GM21529 (cell line): ENCODE results near the gene SNX33.
"Not testable (repeated sequence)": the region's sequence is repeated elsewhere in the genome, so short reads cannot be mapped to it uniquely, and the experiment has no call there.

ENCODE experiments used
- ATAC-seq: cut with Tn5 transposase; IDR thresholded peaks from one replicate; pipeline ENCODE4 v1.9.1; 2021; ENCODE audit not compliant: unreplicated experiment

SNX33 gene

GRCh38 chr15:75699517-75699916, 51.8 kb downstream of the SNX33 start:
- not testable (repeated sequence) for ATAC-seq

- peak; percentile 59 for ATAC-seq
Measured at GRCh38 chr15:75699961-75700874, 52.5 kb downstream of the SNX33 start.

- not testable (repeated sequence) for ATAC-seq
Measured at GRCh38 chr15:75701071-75702003, 53.6 kb downstream of the SNX33 start.

DNA sequence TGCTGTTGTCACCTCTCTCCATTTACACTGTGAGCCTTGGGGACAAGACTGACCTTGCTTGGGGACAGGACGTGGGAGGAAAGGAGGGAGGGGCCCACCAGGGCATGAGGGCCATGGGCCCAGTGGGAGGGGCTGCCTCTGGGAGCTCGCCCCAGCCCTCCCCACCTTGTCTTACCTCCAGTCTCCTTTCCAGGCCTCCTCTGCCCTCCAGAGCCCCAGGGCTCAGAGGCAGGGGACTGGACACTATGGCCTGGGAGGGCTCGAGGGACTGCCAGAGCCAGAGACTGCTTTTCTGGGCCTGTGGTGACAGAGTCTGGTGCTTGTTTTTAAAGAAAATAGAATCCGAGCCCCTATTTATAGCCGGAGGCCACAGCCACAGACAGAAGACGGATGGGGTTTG, 54.7 kb downstream of the SNX33 start:
- ATAC-seq = no peak

DNA sequence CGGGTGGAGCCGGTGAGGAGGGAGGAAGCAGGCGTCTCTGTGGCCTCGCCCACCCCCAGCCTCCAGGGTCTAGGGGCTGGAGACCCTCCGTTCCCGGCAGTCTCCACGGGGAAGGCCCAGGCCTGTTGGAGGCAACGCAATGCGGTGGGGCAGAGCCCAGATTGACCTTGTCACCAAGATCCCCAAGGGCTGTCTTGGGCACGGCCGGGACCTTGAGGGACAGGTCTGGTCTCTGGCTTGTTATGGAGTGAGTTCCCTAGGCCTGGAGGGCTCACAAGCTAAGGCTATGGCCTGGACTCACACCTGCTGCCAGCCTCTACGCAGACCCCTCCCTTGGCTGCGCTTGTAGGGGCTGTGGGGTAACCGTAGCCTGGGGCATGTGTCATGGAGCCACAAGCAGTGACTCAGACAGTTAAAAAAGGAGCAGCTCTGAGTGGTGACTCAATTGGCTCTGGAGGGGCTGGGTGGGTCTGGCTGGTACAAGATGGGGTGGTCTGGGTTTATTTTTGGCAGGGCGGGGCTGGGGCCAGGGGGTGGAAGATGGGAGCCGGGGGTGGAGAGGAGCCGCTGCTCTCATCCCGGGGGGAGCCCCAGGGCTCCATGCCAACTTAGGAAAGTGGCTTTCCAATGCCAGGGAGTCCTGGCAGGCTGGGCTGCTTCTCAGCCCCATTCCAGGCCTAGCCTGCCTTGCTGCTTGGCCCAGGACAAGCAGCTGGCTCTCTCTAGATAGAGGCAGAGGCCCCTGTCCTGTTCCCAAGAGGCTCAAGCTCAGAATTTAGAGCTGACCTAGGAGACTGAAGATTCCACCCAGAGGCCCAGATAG, 55.9 kb downstream of the SNX33 start:
- ATAC-seq = not testable (repeated sequence)

DNA sequence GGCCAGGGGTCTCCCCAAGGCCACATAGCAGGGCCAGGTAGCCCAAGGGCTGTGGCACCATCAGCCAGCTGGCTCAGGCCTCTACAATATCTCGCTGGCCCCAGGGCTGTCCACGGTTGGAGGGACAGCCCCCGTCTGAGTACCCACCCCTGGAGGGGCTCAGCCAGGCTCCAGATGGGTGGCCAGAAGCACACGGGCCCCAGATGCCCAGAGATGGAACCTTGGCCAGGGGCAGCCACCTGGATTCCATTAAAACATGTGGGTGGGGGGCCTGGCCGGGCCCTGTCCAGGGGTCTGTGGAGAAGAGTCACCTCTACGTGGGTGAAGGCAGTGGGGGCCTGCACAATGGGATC, 56.5 kb downstream of the SNX33 start:
- no peak for ATAC-seq

GRCh38 chr15:75704618-75705017, 56.9 kb downstream of the SNX33 start:
- no peak for ATAC-seq

GRCh38 chr15:75705375-75705774, 57.7 kb downstream of the SNX33 start:
- not testable (repeated sequence) for ATAC-seq

- no peak for ATAC-seq
Measured at GRCh38 chr15:75705854-75706681, 58.4 kb downstream of the SNX33 start.

GRCh38 chr15:75706682-75706954, 58.9 kb downstream of the SNX33 start:
- no peak for ATAC-seq

GRCh38 chr15:75709458-75709857, 61.7 kb downstream of the SNX33 start:
- ATAC-seq = not testable (repeated sequence)

- ATAC-seq = not testable (repeated sequence)
Measured at GRCh38 chr15:75710874-75711273, 63.2 kb downstream of the SNX33 start.

- ATAC-seq = not testable (repeated sequence)
Measured at GRCh38 chr15:75711495-75711894, 63.8 kb downstream of the SNX33 start.
